ENCODE measurements around the gene ATXN3L. TPM values are rescaled to one million over a fixed set of nuclear protein-coding genes. Genes with fewer than 3 reads are reported as not detected.

ATXN3L gene
- total RNA-seq, 1 experiment from 2014 or later = not detected

GRCh38 chrX:13276991-13277390 lies 42.9 kb downstream of the ATXN3L start:
- intact Hi-C loops (cut with micrococcal nuclease) = no loop called here
- ChIA-PET POLR2A (no interaction called here), CTCF (no interaction called here)
- no peak for TF ChIP-seq CTCF (IDR thresholded peaks at IDR 0.05; ENCODE audit: unreplicated experiment)
- no peak overlapping the region for H3K4me3 Mint-ChIP-seq (ENCODE audit: unreplicated experiment)
- H3K4me1 Mint-ChIP-seq (ENCODE audit: insufficient read depth, unreplicated experiment) = no peaks in the 10 kb centered on the region
- H3K36me3 Mint-ChIP-seq (ENCODE audit: insufficient read depth, unreplicated experiment) = no peaks in the 10 kb centered on the region
- no peak overlapping the region for H3K27ac Mint-ChIP-seq (ENCODE audit: low read depth, unreplicated experiment)
- BruUV-seq (replicated peaks) = no TSS peak
- peaks cover 6% of the 10 kb centered on the region for H3K27me3 Mint-ChIP-seq (ENCODE audit: insufficient read depth, unreplicated experiment)
- H3K9me3 Mint-ChIP-seq (ENCODE audit: unreplicated experiment) = no peaks in the 10 kb centered on the region
- no peak for DNase-seq (ENCODE audit: unreplicated experiment)

- POLR2A ChIA-PET = no interaction called here
- DNase-seq (ENCODE audit: unreplicated experiment) = no peak
Measured at GRCh38 chrX:13275031-13275430, 44.8 kb downstream of the ATXN3L start.

GRCh38 chrX:13272426-13272825 lies 47.4 kb downstream of the ATXN3L start:
- intact Hi-C loops (cut with micrococcal nuclease) = no loop called here
- Mint-ChIP-seq H3K36me3 (ENCODE audit: insufficient read depth, unreplicated experiment) (no peaks in the 10 kb centered on the region), H3K9me3 (ENCODE audit: unreplicated experiment) (no peaks in the 10 kb centered on the region), H3K4me3 (ENCODE audit: unreplicated experiment) (no peak overlapping the region), H3K27ac (ENCODE audit: low read depth, unreplicated experiment) (no peak overlapping the region), H3K27me3 (ENCODE audit: insufficient read depth, unreplicated experiment) (no peaks in the 10 kb centered on the region), H3K4me1 (ENCODE audit: insufficient read depth, unreplicated experiment) (no peaks in the 10 kb centered on the region)
- TF ChIP-seq CTCF (IDR thresholded peaks at IDR 0.05; ENCODE audit: unreplicated experiment) = no peak
- ChIA-PET POLR2A (interaction anchor here (0.5 to 0.7 kb wide), 2 partner anchors 90 to 442 kb away, joined by 3 read pairs; no protein-coding TSS in a partner anchor), CTCF (interaction anchor here (0.7 kb wide), 1 partner anchor 215 kb away, joined by 3 read pairs; no protein-coding TSS in a partner anchor)
- no peak for DNase-seq (ENCODE audit: unreplicated experiment)
- BruUV-seq (replicated peaks) = no TSS peak

More at GRCh38 chrX:13275031-13275430, 44.8 kb downstream of the ATXN3L start:
- no peak overlapping the region for H3K27ac Mint-ChIP-seq (ENCODE audit: low read depth, unreplicated experiment)
- no TSS peak for BruUV-seq (replicated peaks)
- no peaks in the 10 kb centered on the region for H3K9me3 Mint-ChIP-seq (ENCODE audit: unreplicated experiment)
- H3K36me3 Mint-ChIP-seq (ENCODE audit: insufficient read depth, unreplicated experiment) = no peaks in the 10 kb centered on the region
- intact Hi-C loops (cut with micrococcal nuclease) = no loop called here
- no peaks in the 10 kb centered on the region for H3K4me1 Mint-ChIP-seq (ENCODE audit: insufficient read depth, unreplicated experiment)
- H3K4me3 Mint-ChIP-seq (ENCODE audit: unreplicated experiment) = no peak overlapping the region
- no peak for TF ChIP-seq CTCF (IDR thresholded peaks at IDR 0.05; ENCODE audit: unreplicated experiment)
- H3K27me3 Mint-ChIP-seq (ENCODE audit: insufficient read depth, unreplicated experiment) = no peaks in the 10 kb centered on the region
- CTCF ChIA-PET = interaction anchor here (1.0 kb wide), 1 partner anchor 9 kb away, joined by 5 read pairs; no protein-coding TSS in a partner anchor

- intact Hi-C loops (cut with micrococcal nuclease) = no loop called here
- no peak for TF ChIP-seq CTCF (IDR thresholded peaks at IDR 0.05; ENCODE audit: unreplicated experiment)
- BruUV-seq (replicated peaks) = no TSS peak
- no peaks in the 10 kb centered on the region for H3K4me1 Mint-ChIP-seq (ENCODE audit: insufficient read depth, unreplicated experiment)
- POLR2A ChIA-PET = no interaction called here
- no peak overlapping the region for H3K27ac Mint-ChIP-seq (ENCODE audit: low read depth, unreplicated experiment)
- DNase-seq (ENCODE audit: unreplicated experiment) = no peak
- no peak overlapping the region for H3K4me3 Mint-ChIP-seq (ENCODE audit: unreplicated experiment)
- H3K9me3 Mint-ChIP-seq (ENCODE audit: unreplicated experiment) = no peaks in the 10 kb centered on the region
- no peaks in the 10 kb centered on the region for H3K27me3 Mint-ChIP-seq (ENCODE audit: insufficient read depth, unreplicated experiment)
- no peaks in the 10 kb centered on the region for H3K36me3 Mint-ChIP-seq (ENCODE audit: insufficient read depth, unreplicated experiment)
- CTCF ChIA-PET = interaction anchor here (0.6 to 0.7 kb wide), 2 partner anchors 120 to 214 kb away, joined by 3 read pairs; no protein-coding TSS in a partner anchor
Measured at GRCh38 chrX:13271511-13271910, 48.3 kb downstream of the ATXN3L start.
